GM12878 (cell line): Measurements from ENCODE around the gene MAP3K4. TPM values are rescaled to one million over a fixed set of nuclear protein-coding genes. Genes with fewer than 3 reads are reported as not detected.

ENCODE experiments used
- ATAC-seq: fragments of 200-7000 bp; cut with Tn5 transposase; 3 replicates; pipeline ENCODE4 v1.9.1; 2020; ENCODE audit warnings: mild to moderate bottlenecking, moderate library complexity
- BruUV-seq: library from RNA; stranded (reverse); fragments of 400-500 nt; replicated peaks from 2 replicates; lab custom pipeline; 2021; lab: Mats Ljungman, UMichigan
- CTCF ChIA-PET: fragments of 300-600 bp; sonication (Branson Sonifier 250); formaldehyde crosslinking; extraction: SDS; loops from one replicate; lab custom pipeline; 2021; ENCODE audit warnings: inconsistent platforms; lab: Yijun Ruan, JAX
- POLR2A ChIA-PET: fragments of 350-600 bp; formaldehyde crosslinking; extraction: SDS; loops from one replicate; lab custom pipeline; 2021; ENCODE audit warnings: inconsistent platforms; lab: Charles Lee
- RAD21 ChIA-PET: fragments of 300-600 bp; sonication (Branson Sonifier 250); formaldehyde crosslinking; loops from one replicate; lab custom pipeline; 2023; ENCODE audit warnings: antibody characterized with exemption; ENCODE audit not compliant: unreplicated experiment; lab: Charles Lee
- SMC1A ChIA-PET: fragments of 300-600 bp; sonication (Branson Sonifier 250); formaldehyde crosslinking; loops from one replicate; lab custom pipeline; 2023; ENCODE audit not compliant: unreplicated experiment, uncharacterized antibody; lab: Charles Lee
- DNase-seq: peaks from one replicate; pipeline ENCODE4 v3.0.0-alpha.2; 2011; ENCODE audit warnings: low read depth, low spot score
- FAIRE-seq: peaks from 3 replicates; lab custom pipeline; 2011; peaks lifted over from hg19 to GRCh38; lab: Jason Lieb, UNC
- H2AFZ ChIP-seq: 2 replicates; pipeline ENCODE4 v1.6.0; 2011; ENCODE audit warnings: low read depth, low read length, control low read depth; ENCODE audit not compliant: control insufficient read depth
- H3K27ac ChIP-seq: 2 replicates; pipeline ENCODE4 v1.5.1; 2011; ENCODE audit warnings: control low read depth; ENCODE audit not compliant: control insufficient read depth, insufficient read depth
- H3K27me3 ChIP-seq, 2 experiments: replicated peaks in 1 of 2; 2 replicates each; pipeline versions ENCODE4 v1.6.0 to v1.6.1; 2011; ENCODE audit warnings: low read length in 1 of 2; ENCODE audit not compliant: control insufficient read depth in 2 of 2, insufficient read depth in 2 of 2
- H3K36me3 ChIP-seq, 2 experiments: 2 replicates each; pipeline ENCODE4 v1.5.1; 2011; ENCODE audit warnings: low read length in 1 of 2; ENCODE audit not compliant: control insufficient read depth in 2 of 2, insufficient read depth in 2 of 2
- H3K4me1 ChIP-seq: 2 replicates; pipeline ENCODE4 v1.6.1; 2011; ENCODE audit warnings: mild to moderate bottlenecking, low read length, moderate library complexity, mixed read lengths; ENCODE audit not compliant: control insufficient read depth, insufficient read depth
- H3K4me2 ChIP-seq: 2 replicates; pipeline ENCODE4 v1.6.0; 2011; ENCODE audit warnings: control low read depth; ENCODE audit not compliant: control insufficient read depth, insufficient read depth
- H3K4me3 ChIP-seq: fragments of 200-600 bp; sonication (generic); 2 replicates; pipeline ENCODE4 v1.5.1; 2016
- H3K79me2 ChIP-seq: 2 replicates; pipeline ENCODE4 v1.6.0; 2011; ENCODE audit warnings: low read length; ENCODE audit not compliant: control insufficient read depth, insufficient read depth
- H3K9ac ChIP-seq: 2 replicates; pipeline ENCODE4 v1.8.0; 2011; ENCODE audit warnings: low read length, control low read depth, mixed read lengths; ENCODE audit not compliant: control insufficient read depth, insufficient read depth
- H3K9me3 ChIP-seq: replicated peaks from 3 replicates; pipeline ENCODE4 v1.5.1; 2011; ENCODE audit warnings: mild to moderate bottlenecking, low read length; ENCODE audit not compliant: control insufficient read depth, insufficient read depth
- H4K20me1 ChIP-seq: 2 replicates; pipeline ENCODE4 v1.6.0; 2011; ENCODE audit not compliant: control insufficient read depth, insufficient read depth
- BCL11A ChIP-seq: IDR thresholded peaks from 2 replicates; pipeline ENCODE4 v1.6.1; 2011; ENCODE audit warnings: low read depth, low read length
- E4F1 ChIP-seq: fragments of 450-650 bp; IDR thresholded peaks from 2 replicates; pipeline ENCODE4 v1.6.1; 2018; ENCODE audit warnings: borderline replicate concordance, mild to moderate bottlenecking; ENCODE audit not compliant: partially characterized antibody
- FOXK2 ChIP-seq: fragments of 450-650 bp; IDR thresholded peaks from 2 replicates; pipeline ENCODE4 v1.6.1; 2017; ENCODE audit warnings: mild to moderate bottlenecking, moderate library complexity
- IKZF1 ChIP-seq: fragments of 450-650 bp; conservative IDR thresholded peaks from 2 replicates; pipeline ENCODE4 v1.6.1; 2017; ENCODE audit warnings: antibody characterized with exemption, mild to moderate bottlenecking
- MYC ChIP-seq: IDR thresholded peaks from 2 replicates; pipeline ENCODE4 v1.6.1; 2011; ENCODE audit warnings: mild to moderate bottlenecking, low read length, moderate library complexity, inconsistent platforms; ENCODE audit not compliant: insufficient read depth, insufficient replicate concordance, insufficient read length, severe bottlenecking
- RAD21 ChIP-seq: IDR thresholded peaks from 2 replicates; pipeline ENCODE4 v1.6.1; 2011; ENCODE audit warnings: mild to moderate bottlenecking, low read depth, low read length, moderate library complexity; ENCODE audit not compliant: insufficient read depth
- RB1 ChIP-seq: fragments of 450-650 bp; formaldehyde crosslinking; IDR thresholded peaks from 2 replicates; pipeline ENCODE4 v1.6.1; 2017; ENCODE audit warnings: mild to moderate bottlenecking, borderline replicate concordance
- SIX5 ChIP-seq: IDR thresholded peaks from 2 replicates; pipeline ENCODE4 v1.6.1; 2011; ENCODE audit warnings: mild to moderate bottlenecking, low read depth, low read length, moderate library complexity; ENCODE audit not compliant: severe bottlenecking
- TARDBP ChIP-seq: IDR thresholded peaks from 2 replicates; pipeline ENCODE4 v1.6.1; 2016; ENCODE audit warnings: borderline replicate concordance
- WGBS: methylation state at CpG from one replicate; pipeline ENCODE4 v1.1.6; 2016; ENCODE audit warnings: low lambda C conversion rate; ENCODE audit not compliant: insufficient replicate concordance, insufficient coverage; ENCODE audit errors: missing lambda C conversion rate; 5-methylcytosine and 5-hydroxymethylcytosine counted together
- in situ Hi-C: fragments of 300-500 bp; cut with MboI; formaldehyde crosslinking; loops from 9 replicates; pipeline ENCODE4 v1.14.3; 2018; ENCODE audit warnings: mixed read lengths
- intact Hi-C: fragments of 100-400 bp; cut with micrococcal nuclease; formaldehyde crosslinking; loops from one replicate; pipeline ENCODE4 v1.14.2; 2022; ENCODE audit not compliant: unreplicated experiment
- polyA plus RNA-seq, 11 experiments: library from polyadenylated mRNA; depleted of rRNA in 4 of 11; unstranded in 6 of 11; stranded (reverse) in 5 of 11; fragments of >200 nt; fragmentation: Nextera tagmentation in 4 of 11; fragmentation: Illumina TruSeq in 1 of 11; extraction: Ambion mirVana in 4 of 11; extraction: Trizol in 1 of 11; gene quantifications; 1 replicate in 1 of 11; 2 replicates in 10 of 11; pipeline versions ENCODE4 v1.2.1 to v1.2.3, GENCODE V29; 2011 to 2016; ENCODE audit warnings: inconsistent platforms in 2 of 11, missing spikeins in 2 of 11, low read depth in 1 of 11
- total RNA-seq, 4 experiments: library from RNA; depleted of rRNA in 3 of 4; stranded (reverse); fragments of >200 nt in 3 of 4; fragmentation: Illumina TruSeq in 1 of 4; extraction: Trizol in 1 of 4; gene quantifications; 2 replicates each; pipeline versions ENCODE4 v1.2.1 to v1.2.3, GENCODE V29; 2013 to 2021
- TF ChIP-seq, protein P1 (sequence below): fragments of 450-650 bp; IDR thresholded peaks from 2 replicates; pipeline ENCODE4 v1.6.1; 2016; ENCODE audit warnings: mild to moderate bottlenecking
- TF ChIP-seq, protein P2 (sequence below): fragments of 450-650 bp; formaldehyde crosslinking; IDR thresholded peaks from 2 replicates; pipeline ENCODE4 v1.4.0; 2022; ENCODE audit warnings: mild to moderate bottlenecking, moderate library complexity

The MAP3K4 gene
- total and polyA plus RNA-seq, 10 of the 15 experiments (the other 5 are each of a cell fraction or from before 2014, with no cell fraction given): 14.0 to 44.5 (median 23.1) TPM

DNA sequence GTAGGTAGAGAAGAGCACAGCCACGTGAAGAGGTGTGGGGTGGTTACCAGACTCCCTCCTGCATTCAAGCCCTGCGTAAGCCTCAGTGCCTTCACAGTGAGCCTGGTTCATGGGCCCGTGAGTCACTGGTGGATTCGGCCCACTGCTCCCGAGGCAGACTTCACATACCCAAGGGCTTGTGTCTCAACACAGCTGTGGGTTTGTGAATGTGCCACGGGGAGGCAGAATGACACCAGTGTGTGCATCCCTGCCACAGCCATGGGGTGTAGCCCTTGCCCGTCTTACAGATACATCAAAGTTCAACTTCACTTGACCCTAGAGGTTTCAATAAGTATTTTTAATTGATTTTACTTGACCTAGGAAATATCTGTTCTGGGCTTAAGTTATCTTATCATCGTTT, 108.5 kb downstream of the MAP3K4 start (continued):
- TF ChIP-seq MYC: no peak
- no peak for TF ChIP-seq SIX5
- TF ChIP-seq FOXK2: no peak
- no peak for TF ChIP-seq E4F1
- TF ChIP-seq, all 136 proteins: peak for 0

GRCh38 chr6:161101517-161101916, 109.9 kb downstream of the MAP3K4 start:
- Histone ChIP-seq H4K20me1 (no peaks in the 10 kb centered on the region), H3K9ac (no peak overlapping the region), H3K36me3 (peaks cover 2 to 7% of the 10 kb centered on the region in 2 experiments; a peak in 3 of 4 replicates), H3K27ac (no peak overlapping the region), H2AFZ (no peak overlapping the region), H3K27me3 (no peaks in the 10 kb centered on the region), H3K4me1 (no peaks in the 10 kb centered on the region), H3K79me2 (no peaks in the 10 kb centered on the region), H3K4me3 (no peak overlapping the region), H3K4me2 (no peak overlapping the region), H3K9me3 (no peaks in the 10 kb centered on the region)
- ChIA-PET RAD21 (interaction anchor here (0.9 to 1.5 kb wide), 2 partner anchors 171 to 270 kb away, joined by 3 read pairs; no protein-coding TSS in a partner anchor), POLR2A (no interaction called here), SMC1A (interaction anchor here (1.1 to 1.6 kb wide), 3 partner anchors 133 to 269 kb away, joined by 4 to 9 read pairs (median 4); no protein-coding TSS in a partner anchor), CTCF (interaction anchor here (1.0 to 2.1 kb wide), 3 partner anchors 150 to 272 kb away, joined by 4 to 17 read pairs (median 4); no protein-coding TSS in a partner anchor)
- no peak for FAIRE-seq
- WGBS: 96% methylated on average over 7 of the region's 7 CpGs
- DNase-seq: no peak
- BruUV-seq: no TSS peak
- no peak for ATAC-seq
- in situ Hi-C loops (no loop called here), intact Hi-C loops (loop anchor here (5.0 kb wide), 2 partner anchors 169 to 271 kb away; no protein-coding TSS in a partner anchor)
- TF ChIP-seq, protein P1, sequence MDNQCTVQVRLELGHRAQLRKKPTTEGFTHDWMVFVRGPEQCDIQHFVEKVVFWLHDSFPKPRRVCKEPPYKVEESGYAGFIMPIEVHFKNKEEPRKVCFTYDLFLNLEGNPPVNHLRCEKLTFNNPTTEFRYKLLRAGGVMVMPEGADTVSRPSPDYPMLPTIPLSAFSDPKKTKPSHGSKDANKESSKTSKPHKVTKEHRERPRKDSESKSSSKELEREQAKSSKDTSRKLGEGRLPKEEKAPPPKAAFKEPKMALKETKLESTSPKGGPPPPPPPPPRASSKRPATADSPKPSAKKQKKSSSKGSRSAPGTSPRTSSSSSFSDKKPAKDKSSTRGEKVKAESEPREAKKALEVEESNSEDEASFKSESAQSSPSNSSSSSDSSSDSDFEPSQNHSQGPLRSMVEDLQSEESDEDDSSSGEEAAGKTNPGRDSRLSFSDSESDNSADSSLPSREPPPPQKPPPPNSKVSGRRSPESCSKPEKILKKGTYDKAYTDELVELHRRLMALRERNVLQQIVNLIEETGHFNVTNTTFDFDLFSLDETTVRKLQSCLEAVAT: no peak
- no peak for TF ChIP-seq IKZF1
- TF ChIP-seq TARDBP: no peak
- no peak for TF ChIP-seq SIX5
- TF ChIP-seq RAD21: peak; percentile 30; the same call in 1 of the 2 replicates
- TF ChIP-seq BCL11A: no peak
- TF ChIP-seq RB1: no peak
- TF ChIP-seq, protein P2, sequence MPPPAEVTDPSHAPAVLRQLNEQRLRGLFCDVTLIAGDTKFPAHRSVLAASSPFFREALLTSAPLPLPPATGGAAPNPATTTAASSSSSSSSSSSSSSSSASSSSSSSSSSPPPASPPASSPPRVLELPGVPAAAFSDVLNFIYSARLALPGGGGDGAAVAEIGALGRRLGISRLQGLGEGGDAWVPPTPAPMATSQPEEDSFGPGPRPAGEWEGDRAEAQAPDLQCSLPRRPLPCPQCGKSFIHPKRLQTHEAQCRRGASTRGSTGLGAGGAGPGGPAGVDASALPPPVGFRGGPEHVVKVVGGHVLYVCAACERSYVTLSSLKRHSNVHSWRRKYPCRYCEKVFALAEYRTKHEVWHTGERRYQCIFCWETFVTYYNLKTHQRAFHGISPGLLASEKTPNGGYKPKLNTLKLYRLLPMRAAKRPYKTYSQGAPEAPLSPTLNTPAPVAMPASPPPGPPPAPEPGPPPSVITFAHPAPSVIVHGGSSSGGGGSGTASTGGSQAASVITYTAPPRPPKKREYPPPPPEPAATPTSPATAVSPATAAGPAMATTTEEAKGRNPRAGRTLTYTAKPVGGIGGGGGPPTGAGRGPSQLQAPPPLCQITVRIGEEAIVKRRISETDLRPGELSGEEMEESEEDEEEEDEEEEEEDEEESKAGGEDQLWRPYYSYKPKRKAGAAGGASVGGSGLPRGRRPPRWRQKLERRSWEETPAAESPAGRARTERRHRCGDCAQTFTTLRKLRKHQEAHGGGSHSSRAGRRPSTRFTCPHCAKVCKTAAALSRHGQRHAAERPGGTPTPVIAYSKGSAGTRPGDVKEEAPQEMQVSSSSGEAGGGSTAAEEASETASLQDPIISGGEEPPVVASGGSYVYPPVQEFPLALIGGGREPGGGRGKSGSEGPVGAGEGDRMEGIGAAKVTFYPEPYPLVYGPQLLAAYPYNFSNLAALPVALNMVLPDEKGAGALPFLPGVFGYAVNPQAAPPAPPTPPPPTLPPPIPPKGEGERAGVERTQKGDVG (CRISPR knock-in tag): no peak
